Measurements from ENCODE around the gene STK24. TPM values are rescaled to one million over a fixed set of nuclear protein-coding genes. Genes with fewer than 3 reads are reported as not detected.

STK24 gene
- total and polyA plus RNA-seq, 2 experiments from 2014 or later, result 83.3 to 98.0 TPM

GRCh38 chr13:98548230-98548629 lies 28.7 kb downstream of the STK24 start:
- Histone ChIP-seq H3K9me3 (ENCODE audit: low read depth) (no peaks in the 10 kb centered on the region), H3K36me3 (no peaks in the 10 kb centered on the region), H3K4me1 (ENCODE audit: low read depth) (peaks cover 20% of the 10 kb centered on the region), H3K27me3 (no peaks in the 10 kb centered on the region), H3K27ac (no peak overlapping the region), H3K4me3 (no peak overlapping the region)
- DNase-seq (ENCODE audit: low read depth in 1 of 2, low spot score in 1 of 2), result no peak
- TF ChIP-seq CTCF (IDR thresholded peaks at IDR 0.05; ENCODE audit: low read depth, low read length), result no peak

GRCh38 chr13:98547455-98547854 lies 29.5 kb downstream of the STK24 start:
- no peaks in the 10 kb centered on the region for H3K9me3 ChIP-seq (ENCODE audit: low read depth)
- no peaks in the 10 kb centered on the region for H3K27me3 ChIP-seq
- peaks cover 27% of the 10 kb centered on the region for H3K4me1 ChIP-seq (ENCODE audit: low read depth)
- no peak for TF ChIP-seq CTCF (IDR thresholded peaks at IDR 0.05; ENCODE audit: low read depth, low read length)
- DNase-seq (ENCODE audit: low read depth in 1 of 2, low spot score in 1 of 2), result no peak
- no peak overlapping the region for H3K4me3 ChIP-seq
- no peaks in the 10 kb centered on the region for H3K36me3 ChIP-seq
- H3K27ac ChIP-seq, result no peak overlapping the region

GRCh38 chr13:98546402-98546801 lies 30.5 kb downstream of the STK24 start:
- H3K9me3 ChIP-seq (ENCODE audit: low read depth), result no peaks in the 10 kb centered on the region
- no peak overlapping the region for H3K27ac ChIP-seq
- H3K4me1 ChIP-seq (ENCODE audit: low read depth), result peaks cover 30% of the 10 kb centered on the region
- no peak for TF ChIP-seq CTCF (IDR thresholded peaks at IDR 0.05; ENCODE audit: low read depth, low read length)
- H3K4me3 ChIP-seq, result no peak overlapping the region
- H3K27me3 ChIP-seq, result no peaks in the 10 kb centered on the region
- H3K36me3 ChIP-seq, result no peaks in the 10 kb centered on the region
- no peak for DNase-seq (ENCODE audit: low read depth in 1 of 2, low spot score in 1 of 2)

- Histone ChIP-seq H3K36me3 (no peaks in the 10 kb centered on the region), H3K27ac (peak overlapping the region; percentile 87), H3K4me1 (ENCODE audit: low read depth) (peaks cover 40% of the 10 kb centered on the region), H3K4me3 (no peak overlapping the region), H3K9me3 (ENCODE audit: low read depth) (no peaks in the 10 kb centered on the region), H3K27me3 (no peaks in the 10 kb centered on the region)
- DNase-seq (ENCODE audit: low read depth in 1 of 2, low spot score in 1 of 2), result no peak
- no peak for TF ChIP-seq CTCF (IDR thresholded peaks at IDR 0.05; ENCODE audit: low read depth, low read length)
Observed at GRCh38 chr13:98544104-98544710, 32.7 kb downstream of the STK24 start.

- Histone ChIP-seq H3K36me3 (no peaks in the 10 kb centered on the region), H3K4me1 (ENCODE audit: low read depth) (peaks cover 40% of the 10 kb centered on the region), H3K27me3 (no peaks in the 10 kb centered on the region), H3K27ac (peak overlapping the region; percentile 87), H3K4me3 (no peak overlapping the region), H3K9me3 (ENCODE audit: low read depth) (no peaks in the 10 kb centered on the region)
- DNase-seq (ENCODE audit: low read depth in 1 of 2, low spot score in 1 of 2), result no peak
- TF ChIP-seq CTCF (IDR thresholded peaks at IDR 0.05; ENCODE audit: low read depth, low read length), result no peak
Observed at GRCh38 chr13:98543378-98544103, 33.4 kb downstream of the STK24 start.
